ENCODE measurements around the gene HLA-DRB5. TPM values are rescaled to one million over a fixed set of nuclear protein-coding genes. Genes with fewer than 3 reads are reported as not detected.

Gene HLA-DRB5
- total RNA-seq, 1 donor from 2014 or later = not detected

DNA sequence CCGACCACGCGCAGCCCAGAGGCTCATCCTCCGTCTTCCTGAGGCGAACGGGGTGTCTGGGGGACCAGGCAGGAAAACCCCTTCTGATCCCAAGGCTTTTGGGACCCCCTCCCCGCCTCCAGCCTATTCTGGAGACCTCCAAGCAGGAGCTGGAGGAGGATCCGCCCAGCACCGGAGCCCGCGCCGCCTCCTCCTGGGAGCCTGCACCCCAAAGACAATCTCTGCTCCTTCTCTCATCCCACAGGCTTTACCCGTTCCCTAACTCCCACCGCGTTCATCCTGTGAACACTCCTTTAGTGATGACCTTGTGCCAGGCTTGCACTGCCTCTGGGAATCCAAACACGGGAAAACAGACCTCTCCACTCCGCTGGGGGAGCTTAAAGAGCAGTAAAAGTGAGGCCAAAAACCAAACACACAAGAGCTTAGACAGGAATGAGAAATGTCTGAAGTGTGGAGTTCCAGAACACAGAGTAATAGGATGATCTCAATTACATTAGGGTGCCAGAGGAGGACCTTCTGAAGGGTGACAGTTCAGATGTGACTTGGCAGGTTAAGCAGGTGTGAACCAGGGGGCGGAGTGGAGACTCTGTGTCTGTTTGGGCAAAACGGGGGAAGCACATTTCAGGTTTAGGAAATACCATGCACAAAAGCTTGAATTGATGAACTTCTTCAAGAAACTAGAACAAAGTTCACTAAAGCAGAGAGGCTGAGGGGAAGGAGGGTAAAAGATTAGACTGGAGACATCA is 7.6 kb downstream of the HLA-DRB5 start:
- Mint-ChIP-seq H3K27ac (ENCODE audit: unreplicated experiment) (no peak overlapping the region), H3K4me3 (ENCODE audit: unreplicated experiment) (no peak overlapping the region)
- TF ChIP-seq, protein P1, sequence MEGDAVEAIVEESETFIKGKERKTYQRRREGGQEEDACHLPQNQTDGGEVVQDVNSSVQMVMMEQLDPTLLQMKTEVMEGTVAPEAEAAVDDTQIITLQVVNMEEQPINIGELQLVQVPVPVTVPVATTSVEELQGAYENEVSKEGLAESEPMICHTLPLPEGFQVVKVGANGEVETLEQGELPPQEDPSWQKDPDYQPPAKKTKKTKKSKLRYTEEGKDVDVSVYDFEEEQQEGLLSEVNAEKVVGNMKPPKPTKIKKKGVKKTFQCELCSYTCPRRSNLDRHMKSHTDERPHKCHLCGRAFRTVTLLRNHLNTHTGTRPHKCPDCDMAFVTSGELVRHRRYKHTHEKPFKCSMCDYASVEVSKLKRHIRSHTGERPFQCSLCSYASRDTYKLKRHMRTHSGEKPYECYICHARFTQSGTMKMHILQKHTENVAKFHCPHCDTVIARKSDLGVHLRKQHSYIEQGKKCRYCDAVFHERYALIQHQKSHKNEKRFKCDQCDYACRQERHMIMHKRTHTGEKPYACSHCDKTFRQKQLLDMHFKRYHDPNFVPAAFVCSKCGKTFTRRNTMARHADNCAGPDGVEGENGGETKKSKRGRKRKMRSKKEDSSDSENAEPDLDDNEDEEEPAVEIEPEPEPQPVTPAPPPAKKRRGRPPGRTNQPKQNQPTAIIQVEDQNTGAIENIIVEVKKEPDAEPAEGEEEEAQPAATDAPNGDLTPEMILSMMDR (IDR thresholded peaks at IDR 0.05) = no peak

DNA sequence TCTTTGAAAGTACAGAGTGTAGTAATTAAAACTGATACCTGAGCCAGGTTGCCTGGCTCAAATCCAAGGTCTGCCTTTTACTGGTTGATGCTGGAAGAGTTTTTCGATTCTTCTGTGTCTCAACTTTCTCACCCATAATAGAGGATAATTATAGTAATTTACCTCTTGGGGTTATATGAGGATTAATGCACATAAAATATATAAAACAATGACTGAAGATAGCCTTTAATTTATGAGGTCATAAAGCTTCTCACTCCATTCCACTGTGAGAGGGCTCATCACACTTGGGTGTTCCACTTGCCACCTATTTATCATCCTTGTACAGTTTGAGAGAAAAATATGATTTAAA is 10.2 kb downstream of the HLA-DRB5 start:
- Mint-ChIP-seq H3K9me3 (ENCODE audit: unreplicated experiment) (no peaks in the 10 kb centered on the region), H3K4me3 (ENCODE audit: unreplicated experiment) (no peak overlapping the region), H3K27me3 (ENCODE audit: unreplicated experiment) (peaks cover 52% of the 10 kb centered on the region), H3K36me3 (ENCODE audit: unreplicated experiment) (no peaks in the 10 kb centered on the region), H3K27ac (ENCODE audit: unreplicated experiment) (no peak overlapping the region), H3K4me1 (ENCODE audit: unreplicated experiment) (peaks cover 2% of the 10 kb centered on the region)
- TF ChIP-seq, protein P1 (IDR thresholded peaks at IDR 0.05) = no peak
- no peak for DNase-seq (ENCODE audit: extremely low spot score, unreplicated experiment)

More for the DNA sequence above, 7.6 kb downstream of the HLA-DRB5 start:
- Mint-ChIP-seq H3K9me3 (ENCODE audit: unreplicated experiment) (no peaks in the 10 kb centered on the region), H3K36me3 (ENCODE audit: unreplicated experiment) (no peaks in the 10 kb centered on the region), H3K4me1 (ENCODE audit: unreplicated experiment) (peaks cover 2% of the 10 kb centered on the region), H3K27me3 (ENCODE audit: unreplicated experiment) (peaks cover 52% of the 10 kb centered on the region)
- no peak for DNase-seq (ENCODE audit: extremely low spot score, unreplicated experiment)

GRCh38 chr6:32519118-32519909 is 10.8 kb downstream of the HLA-DRB5 start:
- H3K36me3 Mint-ChIP-seq (ENCODE audit: unreplicated experiment) = no peaks in the 10 kb centered on the region
- H3K4me3 Mint-ChIP-seq (ENCODE audit: unreplicated experiment) = no peak overlapping the region
- H3K27me3 Mint-ChIP-seq (ENCODE audit: unreplicated experiment) = peaks cover 50% of the 10 kb centered on the region
- H3K9me3 Mint-ChIP-seq (ENCODE audit: unreplicated experiment) = no peaks in the 10 kb centered on the region
- TF ChIP-seq, protein P1 (IDR thresholded peaks at IDR 0.05) = no peak
- H3K27ac Mint-ChIP-seq (ENCODE audit: unreplicated experiment) = no peak overlapping the region
- peaks cover 2% of the 10 kb centered on the region for H3K4me1 Mint-ChIP-seq (ENCODE audit: unreplicated experiment)
- DNase-seq (ENCODE audit: extremely low spot score, unreplicated experiment) = no peak

GRCh38 chr6:32517654-32518445 is 12.2 kb downstream of the HLA-DRB5 start:
- Mint-ChIP-seq H3K4me3 (ENCODE audit: unreplicated experiment) (no peak overlapping the region), H3K4me1 (ENCODE audit: unreplicated experiment) (peaks cover 2% of the 10 kb centered on the region), H3K27me3 (ENCODE audit: unreplicated experiment) (peaks cover 43% of the 10 kb centered on the region), H3K27ac (ENCODE audit: unreplicated experiment) (no peak overlapping the region), H3K36me3 (ENCODE audit: unreplicated experiment) (no peaks in the 10 kb centered on the region), H3K9me3 (ENCODE audit: unreplicated experiment) (no peaks in the 10 kb centered on the region)
- TF ChIP-seq, protein P1 (IDR thresholded peaks at IDR 0.05) = no peak
- no peak for DNase-seq (ENCODE audit: extremely low spot score, unreplicated experiment)
